Calu3 (cell line): ENCODE data around the gene ARHGAP15. TPM values are rescaled to one million over a fixed set of nuclear protein-coding genes. Genes with fewer than 3 reads are reported as not detected.

Source experiments
- BruUV-seq: library from RNA; stranded (reverse); fragments of 400-500 nt; replicated peaks from 2 replicates; lab custom pipeline; 2021; lab: Mats Ljungman, UMichigan
- CTCF ChIA-PET: fragments of 300-600 bp; sonication (Branson Sonifier 250); formaldehyde crosslinking; loops from one replicate; lab custom pipeline; 2022; ENCODE audit warnings: antibody characterized with exemption; lab: Charles Lee
- DNase-seq: peaks from one replicate; pipeline ENCODE4 v3.0.0; 2022
- H3K27ac Mint-ChIP-seq: one replicate; pipeline ENCODE4 v1.8.0; 2022; ENCODE audit warnings: mixed read lengths; ENCODE audit not compliant: unreplicated experiment
- H3K27me3 Mint-ChIP-seq: one replicate; pipeline ENCODE4 v1.8.0; 2022; ENCODE audit warnings: mixed read lengths; ENCODE audit not compliant: unreplicated experiment
- H3K36me3 Mint-ChIP-seq: one replicate; pipeline ENCODE4 v1.8.0; 2022; ENCODE audit warnings: mild to moderate bottlenecking, moderate library complexity, mixed read lengths; ENCODE audit not compliant: insufficient read depth, unreplicated experiment
- H3K4me1 Mint-ChIP-seq: one replicate; pipeline ENCODE4 v1.8.0; 2022; ENCODE audit warnings: mild to moderate bottlenecking, low read depth, mixed read lengths; ENCODE audit not compliant: unreplicated experiment
- H3K4me3 Mint-ChIP-seq: one replicate; pipeline ENCODE4 v1.8.0; 2022; ENCODE audit warnings: mild to moderate bottlenecking, low read depth, moderate library complexity, mixed read lengths; ENCODE audit not compliant: unreplicated experiment
- H3K9me3 Mint-ChIP-seq: one replicate; pipeline ENCODE4 v1.8.0; 2022; ENCODE audit warnings: low read depth, mixed read lengths; ENCODE audit not compliant: unreplicated experiment
- intact Hi-C: fragments of 100-400 bp; cut with micrococcal nuclease; formaldehyde crosslinking; loops from one replicate; pipeline ENCODE4 v1.10.0; 2022; ENCODE audit not compliant: unreplicated experiment
- total RNA-seq: library from RNA; stranded (reverse); gene quantifications from 2 replicates; pipeline ENCODE4 v1.2.3, GENCODE V29; 2022
- TF ChIP-seq, protein P1 (sequence below): fragments of 200-600 bp; IDR thresholded peaks from one replicate; pipeline ENCODE4 v1.8.0; 2022; ENCODE audit warnings: antibody characterized with exemption; ENCODE audit not compliant: unreplicated experiment

ARHGAP15 gene
- total RNA-seq, 1 experiment from 2014 or later, result not detected

DNA sequence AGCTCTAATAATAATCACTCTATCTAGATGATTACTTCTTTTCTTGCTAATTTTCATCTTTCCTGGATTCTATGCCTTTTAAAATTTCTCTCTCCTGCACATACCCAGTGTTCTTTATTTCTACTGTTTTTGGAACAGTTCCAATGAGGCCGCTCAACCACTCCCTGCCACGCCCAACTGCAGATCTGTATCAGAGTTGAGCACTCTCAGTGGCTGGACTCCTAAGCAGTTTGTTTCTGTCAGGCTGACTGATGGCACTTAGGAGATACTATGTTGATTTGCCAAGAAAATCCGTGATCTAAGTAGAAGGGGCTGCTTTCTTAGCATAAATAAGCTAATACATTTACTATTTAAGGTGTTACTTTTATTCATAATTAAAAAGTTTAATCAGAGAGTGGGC, 192.8 kb downstream of the ARHGAP15 start:
- Mint-ChIP-seq H3K36me3 (no peaks in the 10 kb centered on the region), H3K27me3 (no peaks in the 10 kb centered on the region), H3K9me3 (no peaks in the 10 kb centered on the region), H3K4me1 (peaks cover 8% of the 10 kb centered on the region), H3K27ac (no peak overlapping the region), H3K4me3 (no peak overlapping the region)
- peak; percentile 17 for DNase-seq
- intact Hi-C loops, result no loop called here
- BruUV-seq, result no TSS peak
- TF ChIP-seq, protein P1, sequence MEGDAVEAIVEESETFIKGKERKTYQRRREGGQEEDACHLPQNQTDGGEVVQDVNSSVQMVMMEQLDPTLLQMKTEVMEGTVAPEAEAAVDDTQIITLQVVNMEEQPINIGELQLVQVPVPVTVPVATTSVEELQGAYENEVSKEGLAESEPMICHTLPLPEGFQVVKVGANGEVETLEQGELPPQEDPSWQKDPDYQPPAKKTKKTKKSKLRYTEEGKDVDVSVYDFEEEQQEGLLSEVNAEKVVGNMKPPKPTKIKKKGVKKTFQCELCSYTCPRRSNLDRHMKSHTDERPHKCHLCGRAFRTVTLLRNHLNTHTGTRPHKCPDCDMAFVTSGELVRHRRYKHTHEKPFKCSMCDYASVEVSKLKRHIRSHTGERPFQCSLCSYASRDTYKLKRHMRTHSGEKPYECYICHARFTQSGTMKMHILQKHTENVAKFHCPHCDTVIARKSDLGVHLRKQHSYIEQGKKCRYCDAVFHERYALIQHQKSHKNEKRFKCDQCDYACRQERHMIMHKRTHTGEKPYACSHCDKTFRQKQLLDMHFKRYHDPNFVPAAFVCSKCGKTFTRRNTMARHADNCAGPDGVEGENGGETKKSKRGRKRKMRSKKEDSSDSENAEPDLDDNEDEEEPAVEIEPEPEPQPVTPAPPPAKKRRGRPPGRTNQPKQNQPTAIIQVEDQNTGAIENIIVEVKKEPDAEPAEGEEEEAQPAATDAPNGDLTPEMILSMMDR, result no peak
- CTCF ChIA-PET, result interaction anchor here (0.6 kb wide), 1 partner anchor 1231 kb away, joined by 3 read pairs; no protein-coding TSS in a partner anchor

DNA sequence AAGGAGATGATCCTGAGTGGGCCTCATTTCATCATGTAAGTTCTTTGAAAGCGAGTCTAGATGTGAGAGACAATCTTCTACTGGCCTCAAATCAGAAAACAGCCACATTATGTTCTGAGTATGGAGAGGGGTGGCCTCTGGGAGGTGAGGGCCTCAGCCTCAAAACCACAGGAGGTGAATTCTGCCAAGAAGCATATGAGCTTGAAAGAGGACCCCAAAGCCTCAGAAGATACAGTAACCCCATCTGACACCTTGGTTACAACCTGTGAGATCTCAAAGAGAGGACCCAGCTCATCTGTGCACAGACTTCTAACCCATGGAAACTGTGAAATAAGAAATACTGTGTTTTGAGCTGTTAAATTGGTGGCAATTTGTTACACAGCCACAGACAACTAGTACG, 200.1 kb downstream of the ARHGAP15 start:
- no peak overlapping the region for H3K4me3 Mint-ChIP-seq
- CTCF ChIA-PET, result no interaction called here
- H3K9me3 Mint-ChIP-seq, result no peaks in the 10 kb centered on the region
- intact Hi-C loops, result no loop called here
- BruUV-seq, result no TSS peak
- no peak overlapping the region for H3K27ac Mint-ChIP-seq
- no peaks in the 10 kb centered on the region for H3K4me1 Mint-ChIP-seq
- TF ChIP-seq, protein P1, result no peak
- no peaks in the 10 kb centered on the region for H3K27me3 Mint-ChIP-seq
- no peaks in the 10 kb centered on the region for H3K36me3 Mint-ChIP-seq
- no peak for DNase-seq

DNA sequence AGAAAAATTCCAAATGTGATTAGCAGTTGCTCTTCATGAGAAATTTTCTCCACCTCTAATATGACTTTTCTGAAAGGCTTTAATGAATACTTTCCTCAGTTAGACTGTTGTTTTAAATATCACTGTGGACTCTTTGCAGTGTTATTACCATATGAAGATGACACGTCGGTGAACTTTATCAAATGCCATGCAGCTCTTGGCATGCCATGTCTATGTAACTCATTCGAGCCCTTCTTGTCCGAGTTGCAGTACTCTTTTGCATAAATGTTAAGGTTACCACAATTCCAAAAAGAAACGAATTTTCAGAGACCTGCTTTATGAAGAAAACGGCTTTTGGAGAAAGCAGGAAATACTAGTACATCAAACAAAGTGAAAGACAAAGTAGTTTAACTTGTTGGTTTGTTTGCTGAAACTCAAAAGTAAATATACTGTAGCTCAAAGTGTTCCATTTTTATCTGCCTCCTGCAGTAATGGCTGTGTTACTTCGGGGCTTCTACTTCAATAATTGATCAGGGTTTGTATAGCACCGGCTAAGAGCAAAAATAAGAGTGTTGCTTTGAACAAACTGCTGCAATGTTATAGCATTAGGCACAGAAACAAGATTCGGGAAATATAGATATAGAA, 204.1 kb downstream of the ARHGAP15 start:
- H3K4me1 Mint-ChIP-seq, result no peaks in the 10 kb centered on the region
- no peaks in the 10 kb centered on the region for H3K36me3 Mint-ChIP-seq
- CTCF ChIA-PET, result interaction anchor here (1.2 kb wide), 1 partner anchor 9 kb away, joined by 3 read pairs; no protein-coding TSS in a partner anchor
- H3K9me3 Mint-ChIP-seq, result no peaks in the 10 kb centered on the region
- no peak overlapping the region for H3K27ac Mint-ChIP-seq
- TF ChIP-seq, protein P1, result no peak
- no peak for DNase-seq
- H3K27me3 Mint-ChIP-seq, result no peaks in the 10 kb centered on the region
- intact Hi-C loops, result no loop called here
- BruUV-seq, result no TSS peak
- H3K4me3 Mint-ChIP-seq, result no peak overlapping the region

DNA sequence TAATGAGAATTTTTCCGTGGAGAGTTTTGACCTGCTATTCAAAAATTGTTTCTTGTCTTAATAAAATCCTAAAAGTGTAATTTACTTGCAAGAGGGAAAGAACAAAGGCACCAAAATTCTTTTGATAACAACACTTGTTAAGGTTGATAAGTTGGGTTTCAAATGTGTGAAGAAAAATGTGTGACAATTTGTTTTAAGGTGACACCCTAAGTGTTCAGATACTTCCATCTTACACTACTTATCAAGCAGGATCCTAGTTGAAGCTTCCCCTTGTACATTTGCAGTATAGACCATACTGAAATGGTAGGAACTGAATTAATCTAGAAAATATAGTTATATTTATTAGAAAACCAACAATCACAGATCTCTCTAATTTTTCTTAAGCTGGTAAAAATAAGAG, 204.6 kb downstream of the ARHGAP15 start:
- no peak overlapping the region for H3K4me3 Mint-ChIP-seq
- H3K9me3 Mint-ChIP-seq, result no peaks in the 10 kb centered on the region
- BruUV-seq, result no TSS peak
- intact Hi-C loops, result no loop called here
- TF ChIP-seq, protein P1, result no peak
- H3K36me3 Mint-ChIP-seq, result no peaks in the 10 kb centered on the region
- CTCF ChIA-PET, result no interaction called here
- no peaks in the 10 kb centered on the region for H3K4me1 Mint-ChIP-seq
- no peaks in the 10 kb centered on the region for H3K27me3 Mint-ChIP-seq
- no peak for DNase-seq
- no peak overlapping the region for H3K27ac Mint-ChIP-seq
